Kidney epithelial cell (primary cell): ENCODE measurements around the gene TAPBP. TPM values are rescaled to one million over a fixed set of nuclear protein-coding genes. Genes with fewer than 3 reads are reported as not detected.

Experiments used
- DNase-seq: peaks from one replicate; pipeline ENCODE4 v3.0.0-alpha.2; 2010; ENCODE audit warnings: low read depth
- H3K27me3 ChIP-seq: 2 replicates; pipeline ENCODE4 v1.6.0; 2011; ENCODE audit warnings: low read length; ENCODE audit not compliant: control insufficient read depth, insufficient read depth
- H3K36me3 ChIP-seq: 2 replicates; pipeline ENCODE4 v1.5.1; 2011; ENCODE audit warnings: low read length; ENCODE audit not compliant: control insufficient read depth, insufficient read depth
- H3K4me3 ChIP-seq: 2 replicates; pipeline ENCODE4 v1.5.1; 2011; ENCODE audit warnings: low read depth, mild to moderate bottlenecking, control low read depth, low read length
- total RNA-seq: library from RNA; depleted of rRNA; stranded (reverse); fragments of >200 nt; gene quantifications from 2 replicates; pipeline ENCODE4 v1.2.3, GENCODE V29; 2015
- TF ChIP-seq, protein P1 (sequence below): IDR thresholded peaks from 2 replicates; pipeline ENCODE4 v1.5.1; 2011; ENCODE audit warnings: mild to moderate bottlenecking, moderate library complexity, low read length, control low read depth, inconsistent platforms; ENCODE audit not compliant: insufficient read depth, poor library complexity, severe bottlenecking

TAPBP gene
- total RNA-seq, 1 donor from 2014 or later = 214 TPM

DNA sequence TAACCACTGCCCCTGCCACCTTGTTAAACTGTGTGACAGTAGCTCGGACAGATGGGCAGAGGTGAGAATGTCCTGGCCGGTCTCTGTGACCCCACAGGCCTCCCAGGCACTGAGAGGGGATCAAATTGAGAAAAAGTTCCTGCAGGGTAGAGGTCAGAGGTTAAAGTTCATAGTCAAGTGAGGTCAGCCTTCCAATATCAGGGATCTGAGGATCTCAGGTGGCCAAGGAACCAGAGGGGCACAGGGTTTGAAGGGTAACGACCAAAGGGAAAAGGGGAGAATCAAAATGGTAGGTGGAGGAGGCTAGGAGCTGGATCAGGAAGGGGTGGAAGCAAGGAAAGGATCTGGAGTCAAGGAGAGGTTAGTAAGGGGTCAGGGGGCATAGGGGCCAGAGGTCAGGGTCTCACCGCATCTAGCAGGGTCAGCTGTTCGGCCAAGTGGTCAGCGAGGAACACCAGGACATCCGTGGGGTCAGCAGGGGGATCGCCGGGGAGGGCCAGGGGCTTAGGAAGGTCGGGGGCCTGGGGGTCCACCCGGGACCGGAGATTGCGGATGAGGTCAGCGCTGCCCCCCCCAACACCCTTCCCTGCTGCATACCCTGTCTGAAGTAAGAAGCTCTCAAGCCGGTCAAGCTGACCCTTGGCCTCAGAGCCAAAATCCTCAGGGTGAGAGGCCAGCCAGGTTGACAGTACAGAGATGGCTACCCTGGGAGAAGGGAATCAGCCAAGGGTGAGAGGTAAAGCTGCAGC, 18.1 kb downstream of the TAPBP start:
- Histone ChIP-seq H3K27me3 (no peaks in the 10 kb centered on the region), H3K36me3 (peaks cover 1% of the 10 kb centered on the region), H3K4me3 (no peak overlapping the region)
- TF ChIP-seq, protein P1, sequence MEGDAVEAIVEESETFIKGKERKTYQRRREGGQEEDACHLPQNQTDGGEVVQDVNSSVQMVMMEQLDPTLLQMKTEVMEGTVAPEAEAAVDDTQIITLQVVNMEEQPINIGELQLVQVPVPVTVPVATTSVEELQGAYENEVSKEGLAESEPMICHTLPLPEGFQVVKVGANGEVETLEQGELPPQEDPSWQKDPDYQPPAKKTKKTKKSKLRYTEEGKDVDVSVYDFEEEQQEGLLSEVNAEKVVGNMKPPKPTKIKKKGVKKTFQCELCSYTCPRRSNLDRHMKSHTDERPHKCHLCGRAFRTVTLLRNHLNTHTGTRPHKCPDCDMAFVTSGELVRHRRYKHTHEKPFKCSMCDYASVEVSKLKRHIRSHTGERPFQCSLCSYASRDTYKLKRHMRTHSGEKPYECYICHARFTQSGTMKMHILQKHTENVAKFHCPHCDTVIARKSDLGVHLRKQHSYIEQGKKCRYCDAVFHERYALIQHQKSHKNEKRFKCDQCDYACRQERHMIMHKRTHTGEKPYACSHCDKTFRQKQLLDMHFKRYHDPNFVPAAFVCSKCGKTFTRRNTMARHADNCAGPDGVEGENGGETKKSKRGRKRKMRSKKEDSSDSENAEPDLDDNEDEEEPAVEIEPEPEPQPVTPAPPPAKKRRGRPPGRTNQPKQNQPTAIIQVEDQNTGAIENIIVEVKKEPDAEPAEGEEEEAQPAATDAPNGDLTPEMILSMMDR = no peak
- no peak for DNase-seq

DNA sequence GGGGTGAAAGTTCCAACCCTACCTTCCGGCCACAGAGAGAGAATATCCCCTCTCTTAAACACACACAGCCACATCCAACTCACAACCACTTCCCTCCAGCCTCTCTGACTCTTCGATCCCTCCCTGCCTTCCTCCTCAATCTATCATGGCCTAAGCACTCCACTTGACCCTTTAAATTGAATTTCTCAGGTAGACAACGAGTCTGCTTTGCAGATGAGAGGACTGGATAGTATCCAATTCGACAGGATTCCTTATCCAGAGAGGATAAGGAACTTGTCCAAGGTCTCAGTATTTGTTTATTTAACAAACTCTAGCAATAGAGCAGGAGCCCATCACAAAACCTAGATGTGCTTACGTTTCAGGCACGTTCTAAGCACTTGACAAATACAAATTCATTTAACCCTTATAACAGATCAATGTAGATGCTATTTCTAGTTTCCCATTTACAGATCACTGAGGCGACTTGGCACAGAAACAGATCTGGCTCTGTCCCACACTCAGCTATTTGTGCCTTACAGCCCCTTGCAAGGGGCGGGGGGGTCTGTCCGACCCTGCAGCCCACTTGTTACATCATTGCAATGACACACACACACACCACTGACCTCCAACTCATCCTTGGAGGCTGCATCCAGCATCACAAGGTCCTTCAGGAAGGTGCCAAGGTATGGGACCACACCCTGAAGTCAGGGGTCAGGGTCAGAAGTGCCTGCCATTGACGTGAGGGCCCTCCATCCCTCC, 19.6 kb downstream of the TAPBP start:
- TF ChIP-seq, protein P1 = no peak
- no peak overlapping the region for H3K4me3 ChIP-seq

DNA sequence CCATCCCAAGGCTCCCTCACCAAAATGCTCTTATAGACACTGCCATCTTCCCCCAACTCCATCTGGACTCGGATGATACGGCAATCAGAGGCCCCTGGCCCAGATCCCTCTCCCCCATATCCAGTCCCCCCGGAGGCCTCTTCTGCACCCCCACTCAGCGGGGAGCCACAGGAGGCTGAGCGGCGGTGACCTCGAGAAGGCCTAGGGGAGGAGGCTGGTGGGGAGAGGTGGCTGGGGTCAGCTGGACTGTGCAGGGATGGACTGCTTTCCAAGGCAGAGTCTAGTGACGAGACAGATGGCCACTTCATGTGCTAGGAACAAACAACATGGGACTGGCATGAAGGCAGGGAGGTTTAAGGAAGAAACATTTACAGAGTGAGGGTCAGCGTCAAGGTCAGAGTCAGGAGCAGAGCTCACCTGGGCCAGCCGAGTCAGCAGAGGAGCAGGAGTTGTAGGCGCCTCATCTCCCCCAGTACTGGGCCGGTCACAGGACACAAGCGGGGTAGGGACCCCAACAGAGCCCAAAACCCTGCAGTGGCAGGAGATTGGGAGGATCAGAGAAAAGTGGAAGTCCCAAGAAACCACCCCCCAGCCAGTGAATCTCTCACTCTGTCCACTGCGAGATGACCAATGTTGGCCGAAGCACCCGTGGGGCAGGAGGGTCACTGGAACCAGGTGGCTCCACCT, 20.7 kb downstream of the TAPBP start:
- no peak for DNase-seq
- Histone ChIP-seq H3K36me3 (peaks cover 1% of the 10 kb centered on the region), H3K27me3 (no peaks in the 10 kb centered on the region), H3K4me3 (no peak overlapping the region)
- TF ChIP-seq, protein P1 = no peak

More for the DNA sequence above, 19.6 kb downstream of the TAPBP start:
- Histone ChIP-seq H3K27me3 (no peaks in the 10 kb centered on the region), H3K36me3 (peaks cover 1% of the 10 kb centered on the region)
- DNase-seq = no peak

DNA sequence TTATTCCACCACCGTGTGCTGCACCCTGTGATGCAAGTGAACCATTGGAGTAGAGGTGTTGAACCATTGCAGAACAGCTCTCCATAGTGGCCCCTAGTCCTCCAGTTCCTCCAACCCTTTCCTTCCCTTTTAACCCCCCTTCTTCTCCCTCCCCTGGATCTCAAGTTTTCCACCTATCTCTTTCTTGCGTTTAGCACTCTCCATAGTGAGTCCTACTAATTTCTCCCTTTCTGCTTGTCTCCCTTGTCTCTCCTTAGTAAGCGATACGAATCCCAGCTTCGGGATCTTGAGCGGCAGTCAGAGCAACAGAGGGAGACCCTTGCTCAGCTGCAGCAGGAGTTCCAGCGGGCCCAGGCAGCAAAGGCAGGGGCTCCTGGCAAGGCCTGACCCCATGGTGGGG, 23.4 kb downstream of the TAPBP start:
- no peaks in the 10 kb centered on the region for H3K27me3 ChIP-seq
- no peak for DNase-seq
- H3K4me3 ChIP-seq = peak overlapping the region; percentile 83
- peaks cover 1% of the 10 kb centered on the region for H3K36me3 ChIP-seq
- TF ChIP-seq, protein P1 = no peak

DNA sequence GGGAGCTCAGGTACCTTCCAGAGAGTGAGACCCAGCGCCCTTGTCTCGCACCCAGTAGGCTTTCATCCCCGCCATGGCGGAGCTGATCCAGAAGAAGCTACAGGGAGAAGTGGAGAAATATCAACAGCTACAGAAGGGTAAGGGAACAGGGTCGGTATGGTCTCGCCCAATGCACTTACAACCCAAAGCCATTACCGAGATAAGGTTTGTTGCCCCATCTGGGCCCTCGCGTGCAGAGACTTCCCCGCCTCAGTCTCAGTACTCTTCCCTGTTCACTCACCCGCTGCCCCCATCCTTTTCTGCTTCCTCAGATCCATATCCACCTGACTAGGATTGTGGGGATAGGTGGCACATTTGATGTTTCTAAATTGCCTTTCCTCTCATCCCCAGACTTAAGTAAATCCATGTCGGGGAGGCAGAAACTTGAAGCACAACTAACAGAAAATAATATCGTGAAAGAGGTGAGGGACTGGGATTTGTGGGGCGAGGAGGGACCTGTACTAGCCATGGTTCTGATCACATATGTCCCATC, 24.0 kb downstream of the TAPBP start:
- Histone ChIP-seq H3K36me3 (peaks cover 1% of the 10 kb centered on the region), H3K4me3 (peak overlapping the region; percentile 83), H3K27me3 (no peaks in the 10 kb centered on the region)
- no peak for DNase-seq
- TF ChIP-seq, protein P1 = no peak
